Neural cell (in vitro differentiated cells): Measurements from ENCODE around the gene MST1. TPM values are rescaled to one million over a fixed set of nuclear protein-coding genes. Genes with fewer than 3 reads are reported as not detected.

ENCODE experiments used
- H2AFZ ChIP-seq: fragments of 200-600, 300-800 bp; sonication (generic), shearing (Covaris generic); 2 replicates; pipeline ENCODE4 v1.6.0; 2014; ENCODE audit warnings: low read depth, mild to moderate bottlenecking, antibody characterized with exemption, low read length, moderate library complexity
- H3F3A ChIP-seq: fragments of 200-600 bp; shearing (Covaris generic); 2 replicates; pipeline ENCODE4 v1.6.1; 2016; ENCODE audit warnings: mild to moderate bottlenecking, moderate library complexity, mixed read lengths, antibody characterized with exemption, low read length; ENCODE audit not compliant: insufficient read depth, poor library complexity, severe bottlenecking
- H3K27ac ChIP-seq: fragments of 200-600, 300-800 bp; sonication (generic), shearing (Covaris generic); 2 replicates; pipeline ENCODE4 v1.5.1; 2014; ENCODE audit warnings: mild to moderate bottlenecking, low read length, moderate library complexity
- H3K27me3 ChIP-seq: fragments of 300-800, 200-600 bp; sonication (generic), shearing (Covaris generic); 2 replicates; pipeline ENCODE4 v1.6.0; 2014; ENCODE audit warnings: mild to moderate bottlenecking, low read depth, low read length, moderate library complexity; ENCODE audit not compliant: insufficient read depth
- H3K36me3 ChIP-seq: fragments of 300-800, 200-600 bp; sonication (generic), shearing (Covaris generic); 2 replicates; pipeline ENCODE4 v1.5.1; 2014; ENCODE audit warnings: mild to moderate bottlenecking, antibody characterized with exemption, low read length, moderate library complexity; ENCODE audit not compliant: insufficient read depth
- H3K4me2 ChIP-seq: fragments of 300-800, 200-600 bp; sonication (generic), shearing (Covaris generic); 2 replicates; pipeline ENCODE4 v1.6.0; 2014; ENCODE audit warnings: mild to moderate bottlenecking, low read length
- H3K4me3 ChIP-seq: fragments of 300-800, 200-600 bp; sonication (generic), shearing (Covaris generic); 2 replicates; pipeline ENCODE4 v1.5.1; 2014; ENCODE audit warnings: mild to moderate bottlenecking, low read length, moderate library complexity
- H3K79me2 ChIP-seq: fragments of 200-600 bp; shearing (Covaris generic); replicated peaks from 2 replicates; pipeline ENCODE4 v1.6.0; 2014; ENCODE audit warnings: mild to moderate bottlenecking, low read length, moderate library complexity; ENCODE audit not compliant: insufficient read depth
- H3K9ac ChIP-seq: fragments of 300-800, 200-600 bp; sonication (generic), shearing (Covaris generic); 2 replicates; pipeline ENCODE4 v1.6.1; 2016; ENCODE audit warnings: mild to moderate bottlenecking, low read length, mixed read lengths
- H3K9me2 ChIP-seq: fragments of 200-600 bp; shearing (Covaris generic); 2 replicates; pipeline ENCODE4 v1.6.1; 2016; ENCODE audit warnings: mild to moderate bottlenecking, low read length, mixed read lengths; ENCODE audit not compliant: insufficient read depth
- H3K9me3 ChIP-seq: fragments of 200-600, 300-800 bp; sonication (generic), shearing (Covaris generic); 2 replicates; pipeline ENCODE4 v1.6.1; 2016; ENCODE audit warnings: mild to moderate bottlenecking, mixed run types, low read length, moderate library complexity, mixed read lengths
- H4K20me1 ChIP-seq: fragments of 200-600 bp; shearing (Covaris generic); 2 replicates; pipeline ENCODE4 v1.6.1; 2016; ENCODE audit warnings: mild to moderate bottlenecking, mixed run types; ENCODE audit not compliant: insufficient read depth
- EP300 ChIP-seq: fragments of 450-650 bp; conservative IDR thresholded peaks from 2 replicates; pipeline ENCODE4 v1.6.1; 2014; ENCODE audit warnings: antibody characterized with exemption, mild to moderate bottlenecking, moderate library complexity; ENCODE audit not compliant: poor library complexity, severe bottlenecking
- EZH2 ChIP-seq: fragments of 200-600, 300-800 bp; shearing (Covaris generic), sonication (generic); IDR thresholded peaks from 2 replicates; pipeline ENCODE4 v1.6.1; 2014; ENCODE audit warnings: antibody characterized with exemption, low read length, borderline replicate concordance, mild to moderate bottlenecking; ENCODE audit not compliant: insufficient read depth, poor library complexity, severe bottlenecking
- MXI1 ChIP-seq: fragments of 450-650 bp; conservative IDR thresholded peaks from 2 replicates; pipeline ENCODE4 v1.6.1; 2014; ENCODE audit warnings: antibody characterized with exemption, mild to moderate bottlenecking; ENCODE audit not compliant: poor library complexity, severe bottlenecking
- POLR2AphosphoS5 ChIP-seq: IDR thresholded peaks from 2 replicates; pipeline ENCODE4 v1.6.1; 2012
- RAD21 ChIP-seq: fragments of 450-650 bp; conservative IDR thresholded peaks from 2 replicates; pipeline ENCODE4 v1.6.1; 2014; ENCODE audit warnings: antibody characterized with exemption, mild to moderate bottlenecking, moderate library complexity
- SMC3 ChIP-seq: fragments of 450-650 bp; conservative IDR thresholded peaks from 2 replicates; pipeline ENCODE4 v1.6.1; 2014; ENCODE audit warnings: antibody characterized with exemption, mild to moderate bottlenecking, moderate library complexity; ENCODE audit not compliant: poor library complexity
- TAF1 ChIP-seq: IDR thresholded peaks from 2 replicates; pipeline ENCODE4 v1.6.1; 2012; ENCODE audit warnings: low read depth
- polyA plus RNA-seq: library from polyadenylated mRNA; depleted of rRNA; stranded (reverse); fragments of >200 nt; gene quantifications from 2 replicates; pipeline ENCODE4 v1.2.3, GENCODE V29; 2014
- TF ChIP-seq, protein P1 (sequence below): IDR thresholded peaks from 2 replicates; pipeline ENCODE4 v1.6.1; 2012; ENCODE audit warnings: borderline replicate concordance
- TF ChIP-seq, protein P2 (sequence below): fragments of 450-650 bp; IDR thresholded peaks from 2 replicates; pipeline ENCODE4 v1.5.1; 2014; ENCODE audit warnings: antibody characterized with exemption, mild to moderate bottlenecking, moderate library complexity; ENCODE audit not compliant: poor library complexity, severe bottlenecking

The MST1 gene
- polyA plus RNA-seq, 1 donor from 2014 or later, result 64.0 TPM

DNA sequence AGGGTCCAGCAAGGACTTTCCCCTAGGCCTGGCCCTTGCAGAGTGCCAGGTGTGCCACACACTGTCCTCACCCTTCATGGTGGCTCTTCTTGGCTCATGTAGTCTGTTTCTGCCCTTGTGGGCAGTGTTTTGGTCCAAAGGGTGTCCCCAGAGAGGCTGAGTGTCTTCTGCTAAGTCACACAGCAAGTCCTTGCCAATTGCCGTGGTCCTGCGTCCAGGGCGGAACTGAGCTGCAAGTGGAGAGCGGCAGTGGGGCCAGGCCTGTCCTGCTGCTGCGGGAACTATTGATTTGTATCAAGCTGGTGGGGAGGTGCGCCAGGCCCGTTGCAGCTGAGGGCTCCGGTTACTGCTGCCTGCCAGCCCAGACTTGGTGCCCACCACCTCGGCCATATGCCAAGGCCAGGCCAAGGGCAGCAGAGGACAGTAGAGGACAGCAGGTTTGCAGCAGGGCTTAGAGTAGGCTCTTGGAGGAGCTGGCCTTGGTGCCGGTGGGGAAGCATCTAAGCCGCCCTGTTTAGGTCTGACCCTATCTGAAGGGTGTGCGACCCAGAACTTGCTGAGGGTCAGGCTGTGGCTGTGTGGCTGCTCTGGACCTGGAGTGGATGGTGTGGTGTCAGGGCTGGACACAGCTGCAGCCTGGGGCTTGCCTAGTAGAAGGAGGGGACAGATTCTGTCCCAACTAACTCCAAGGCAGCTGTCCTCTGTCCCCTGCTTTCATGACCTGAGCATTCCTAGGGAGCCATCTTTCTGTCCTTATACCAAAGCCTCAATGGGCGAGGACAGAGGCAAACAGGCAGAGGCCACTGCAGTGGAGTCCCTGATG lies 25.7 kb upstream of the MST1 start:
- no peak overlapping the region for H3K27ac ChIP-seq
- no peaks in the 10 kb centered on the region for H4K20me1 ChIP-seq
- H3F3A ChIP-seq, result no peaks in the 10 kb centered on the region
- no peaks in the 10 kb centered on the region for H3K79me2 ChIP-seq
- H3K4me3 ChIP-seq, result no peak overlapping the region
- H3K9me3 ChIP-seq, result no peaks in the 10 kb centered on the region
- H3K4me2 ChIP-seq, result no peak overlapping the region
- no peaks in the 10 kb centered on the region for H3K9me2 ChIP-seq
- H3K9ac ChIP-seq, result no peak overlapping the region
- no peak for TF ChIP-seq EZH2
- H2AFZ ChIP-seq, result no peak overlapping the region
- H3K27me3 ChIP-seq, result no peaks in the 10 kb centered on the region
- peaks cover 3% of the 10 kb centered on the region for H3K36me3 ChIP-seq

DNA sequence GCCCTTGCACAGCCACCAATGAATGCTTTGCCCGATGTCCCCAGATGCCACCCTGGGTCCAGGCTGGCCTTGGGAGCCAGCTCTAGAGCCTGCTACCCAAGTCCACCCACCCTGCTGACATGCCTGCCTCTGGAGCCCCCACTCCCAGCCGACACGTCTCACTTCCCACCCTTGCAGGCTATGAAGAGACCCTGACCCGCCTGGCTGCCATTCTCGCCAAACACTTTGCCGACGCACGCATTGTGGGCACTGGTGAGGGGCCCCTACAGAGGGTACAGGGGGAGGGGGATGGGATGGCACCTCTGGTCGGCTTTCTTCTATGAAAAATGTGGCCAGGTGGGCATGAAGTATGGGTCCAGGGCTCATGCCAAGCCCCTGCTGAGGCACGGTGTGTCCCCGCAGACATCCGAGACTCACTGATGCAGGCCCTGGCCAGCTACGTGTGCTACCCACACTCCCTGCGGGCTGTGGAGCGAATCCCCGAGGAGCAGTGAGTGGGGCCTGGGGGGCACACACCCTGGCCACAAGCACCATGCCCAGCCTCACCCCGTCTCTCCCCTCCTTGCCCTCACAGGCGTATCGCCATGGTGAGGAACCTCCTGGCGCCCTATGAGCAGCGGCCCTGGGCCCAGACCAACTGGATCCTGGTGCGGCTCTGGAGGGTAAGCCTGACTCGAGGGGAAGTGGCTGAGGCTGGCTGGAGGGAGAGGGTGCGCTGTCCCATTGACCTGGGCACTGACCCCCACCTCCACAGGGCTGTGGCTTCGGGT lies 24.2 kb upstream of the MST1 start:
- Histone ChIP-seq H3K9me3 (no peaks in the 10 kb centered on the region), H3K27me3 (no peaks in the 10 kb centered on the region), H3K9ac (no peak overlapping the region), H3K79me2 (no peaks in the 10 kb centered on the region), H3K27ac (no peak overlapping the region), H3K9me2 (no peaks in the 10 kb centered on the region), H4K20me1 (no peaks in the 10 kb centered on the region), H3K4me3 (no peak overlapping the region), H2AFZ (no peak overlapping the region), H3K36me3 (peaks cover 3% of the 10 kb centered on the region), H3K4me2 (no peak overlapping the region), H3F3A (no peaks in the 10 kb centered on the region)
- TF ChIP-seq MXI1 (no peak), POLR2AphosphoS5 (no peak)
- TF ChIP-seq, protein P1, sequence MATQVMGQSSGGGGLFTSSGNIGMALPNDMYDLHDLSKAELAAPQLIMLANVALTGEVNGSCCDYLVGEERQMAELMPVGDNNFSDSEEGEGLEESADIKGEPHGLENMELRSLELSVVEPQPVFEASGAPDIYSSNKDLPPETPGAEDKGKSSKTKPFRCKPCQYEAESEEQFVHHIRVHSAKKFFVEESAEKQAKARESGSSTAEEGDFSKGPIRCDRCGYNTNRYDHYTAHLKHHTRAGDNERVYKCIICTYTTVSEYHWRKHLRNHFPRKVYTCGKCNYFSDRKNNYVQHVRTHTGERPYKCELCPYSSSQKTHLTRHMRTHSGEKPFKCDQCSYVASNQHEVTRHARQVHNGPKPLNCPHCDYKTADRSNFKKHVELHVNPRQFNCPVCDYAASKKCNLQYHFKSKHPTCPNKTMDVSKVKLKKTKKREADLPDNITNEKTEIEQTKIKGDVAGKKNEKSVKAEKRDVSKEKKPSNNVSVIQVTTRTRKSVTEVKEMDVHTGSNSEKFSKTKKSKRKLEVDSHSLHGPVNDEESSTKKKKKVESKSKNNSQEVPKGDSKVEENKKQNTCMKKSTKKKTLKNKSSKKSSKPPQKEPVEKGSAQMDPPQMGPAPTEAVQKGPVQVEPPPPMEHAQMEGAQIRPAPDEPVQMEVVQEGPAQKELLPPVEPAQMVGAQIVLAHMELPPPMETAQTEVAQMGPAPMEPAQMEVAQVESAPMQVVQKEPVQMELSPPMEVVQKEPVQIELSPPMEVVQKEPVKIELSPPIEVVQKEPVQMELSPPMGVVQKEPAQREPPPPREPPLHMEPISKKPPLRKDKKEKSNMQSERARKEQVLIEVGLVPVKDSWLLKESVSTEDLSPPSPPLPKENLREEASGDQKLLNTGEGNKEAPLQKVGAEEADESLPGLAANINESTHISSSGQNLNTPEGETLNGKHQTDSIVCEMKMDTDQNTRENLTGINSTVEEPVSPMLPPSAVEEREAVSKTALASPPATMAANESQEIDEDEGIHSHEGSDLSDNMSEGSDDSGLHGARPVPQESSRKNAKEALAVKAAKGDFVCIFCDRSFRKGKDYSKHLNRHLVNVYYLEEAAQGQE, result no peak

DNA sequence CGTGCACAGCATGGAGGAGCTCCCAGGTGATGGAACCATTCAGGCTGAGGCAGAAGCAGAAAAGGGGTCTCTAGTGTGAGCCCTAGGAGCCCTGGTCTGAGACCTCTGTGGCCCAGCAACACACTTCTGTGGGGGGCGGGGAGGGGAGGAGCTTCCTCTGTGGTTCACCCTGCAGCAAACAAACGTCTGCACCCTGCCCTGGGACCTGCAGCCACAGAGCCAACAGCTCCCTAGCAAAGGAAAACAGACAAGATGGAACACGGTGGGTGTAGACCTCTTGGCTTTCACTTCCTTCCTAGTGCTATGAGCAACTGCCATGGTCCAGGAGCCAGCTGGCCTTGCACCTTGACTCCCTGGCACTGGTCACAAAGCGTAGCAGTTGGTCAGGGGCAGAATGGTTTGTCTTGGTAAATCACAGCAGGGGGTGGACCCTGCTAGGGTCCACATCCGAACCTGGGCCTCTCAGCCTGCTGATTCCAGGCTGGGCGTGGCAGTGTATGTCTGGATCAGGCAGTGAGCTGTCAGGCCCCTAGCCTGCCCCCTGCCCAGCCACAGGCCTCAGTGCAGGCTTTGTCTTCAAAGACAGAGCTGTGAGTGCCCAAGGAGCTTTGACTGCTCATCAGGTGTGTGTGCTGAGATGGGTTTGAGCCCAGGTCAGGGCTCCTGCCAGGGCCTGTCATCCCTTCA lies 23.5 kb upstream of the MST1 start:
- Histone ChIP-seq H3K9me3 (no peaks in the 10 kb centered on the region), H2AFZ (no peak overlapping the region), H4K20me1 (no peaks in the 10 kb centered on the region), H3K4me3 (no peak overlapping the region), H3K4me2 (no peak overlapping the region), H3K27ac (no peak overlapping the region), H3F3A (no peaks in the 10 kb centered on the region), H3K9ac (no peak overlapping the region), H3K79me2 (no peaks in the 10 kb centered on the region), H3K27me3 (no peaks in the 10 kb centered on the region), H3K9me2 (no peaks in the 10 kb centered on the region), H3K36me3 (peaks cover 3% of the 10 kb centered on the region)
- no peak for TF ChIP-seq RAD21
- no peak for TF ChIP-seq EZH2
- TF ChIP-seq, protein P1, result no peak
- no peak for TF ChIP-seq MXI1
- TF ChIP-seq TAF1, result no peak
- no peak for TF ChIP-seq POLR2AphosphoS5
- TF ChIP-seq, protein P2, sequence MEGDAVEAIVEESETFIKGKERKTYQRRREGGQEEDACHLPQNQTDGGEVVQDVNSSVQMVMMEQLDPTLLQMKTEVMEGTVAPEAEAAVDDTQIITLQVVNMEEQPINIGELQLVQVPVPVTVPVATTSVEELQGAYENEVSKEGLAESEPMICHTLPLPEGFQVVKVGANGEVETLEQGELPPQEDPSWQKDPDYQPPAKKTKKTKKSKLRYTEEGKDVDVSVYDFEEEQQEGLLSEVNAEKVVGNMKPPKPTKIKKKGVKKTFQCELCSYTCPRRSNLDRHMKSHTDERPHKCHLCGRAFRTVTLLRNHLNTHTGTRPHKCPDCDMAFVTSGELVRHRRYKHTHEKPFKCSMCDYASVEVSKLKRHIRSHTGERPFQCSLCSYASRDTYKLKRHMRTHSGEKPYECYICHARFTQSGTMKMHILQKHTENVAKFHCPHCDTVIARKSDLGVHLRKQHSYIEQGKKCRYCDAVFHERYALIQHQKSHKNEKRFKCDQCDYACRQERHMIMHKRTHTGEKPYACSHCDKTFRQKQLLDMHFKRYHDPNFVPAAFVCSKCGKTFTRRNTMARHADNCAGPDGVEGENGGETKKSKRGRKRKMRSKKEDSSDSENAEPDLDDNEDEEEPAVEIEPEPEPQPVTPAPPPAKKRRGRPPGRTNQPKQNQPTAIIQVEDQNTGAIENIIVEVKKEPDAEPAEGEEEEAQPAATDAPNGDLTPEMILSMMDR, result no peak
- no peak for TF ChIP-seq SMC3
- TF ChIP-seq EP300, result no peak
